GM15510 (cell line): Measurements from ENCODE around the gene TBL3.

Experiments
- POLR2A ChIP-seq: IDR thresholded peaks from 3 replicates; pipeline ENCODE4 v1.6.1; 2011; ENCODE audit warnings: borderline replicate concordance; ENCODE audit not compliant: insufficient read length; ENCODE audit errors: extremely low read depth

Gene TBL3

GRCh38 chr16:1958715-1959268, 13.1 kb upstream of the TBL3 start:
- no peak for TF ChIP-seq POLR2A

GRCh38 chr16:1959269-1960039, 12.4 kb upstream of the TBL3 start, which contains the start of gene NDUFB10:
Gene NDUFB10, plus strand, starts transcription at chr16:1959538. Its CDS starts 87 bp downstream, at chr16:1959625.
- peak; percentile 96 for TF ChIP-seq POLR2A

- TF ChIP-seq POLR2A: peak; percentile 49
Observed at GRCh38 chr16:1960665-1961630, 10.9 kb upstream of the TBL3 start.

- TF ChIP-seq POLR2A: no peak
Observed at GRCh38 chr16:1961651-1962067, 10.2 kb upstream of the TBL3 start.

- no peak for TF ChIP-seq POLR2A
Observed at GRCh38 chr16:1963806-1964505, 7.9 kb upstream of the TBL3 start.

- peak; percentile 100 for TF ChIP-seq POLR2A
Observed at GRCh38 chr16:1964506-1965395, 7.1 kb upstream of the TBL3 start, which contains the start of gene RPS2. Gene RPS2, minus strand, starts transcription at chr16:1964826. Its CDS starts 201 bp downstream, at chr16:1964625.

GRCh38 chr16:1965396-1966001, 6.4 kb upstream of the TBL3 start:
- no peak for TF ChIP-seq POLR2A

- no peak for TF ChIP-seq POLR2A
Observed at GRCh38 chr16:1966460-1966859, 5.4 kb upstream of the TBL3 start, which contains the start of gene RNF151. Gene RNF151, plus strand, starts transcription at chr16:1966856. Its CDS starts 26 bp downstream, at chr16:1966882.

- TF ChIP-seq POLR2A: no peak
Observed at GRCh38 chr16:1968146-1968953, 3.5 kb upstream of the TBL3 start.

- no peak for TF ChIP-seq POLR2A
Observed at GRCh38 chr16:1972490-1972877, 631 bp downstream of the TBL3 start.

GRCh38 chr16:1973461-1974156, 1.8 kb downstream of the TBL3 start:
- no peak for TF ChIP-seq POLR2A
